ENCODE measurements around the gene ABCC1. TPM values are rescaled to one million over a fixed set of nuclear protein-coding genes. Genes with fewer than 3 reads are reported as not detected.
A peak's percentile ranks its signal among the peaks of the same experiment; 100 is the strongest.

Gene ABCC1
- total and polyA plus RNA-seq, 12 donors = 12.4 to 38.8 (median 28.0) TPM

DNA sequence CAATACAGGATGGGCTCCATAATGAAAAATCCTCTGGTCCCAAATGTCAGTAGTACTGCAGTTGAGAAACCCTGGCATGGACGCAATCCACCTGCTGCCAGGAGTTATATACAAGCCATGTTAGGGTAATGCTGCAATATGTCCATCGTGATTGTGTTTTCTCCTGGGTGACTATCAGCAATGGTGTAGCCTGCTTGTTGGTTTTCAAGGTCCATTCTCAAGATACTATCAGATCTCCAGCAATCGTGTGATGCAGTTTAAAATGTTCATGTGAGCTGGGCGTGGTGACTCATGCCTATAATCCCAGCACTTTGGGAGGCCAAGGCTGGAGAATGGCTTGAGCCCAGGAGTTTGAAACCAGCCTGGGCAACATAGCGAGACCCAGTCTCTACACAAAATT, 24.0 kb downstream of the ABCC1 start:
- H3K27ac ChIP-seq = peak overlapping the region in 3 of 5 donors; percentile 68 to 82 (median 71)
- H3K4me3 ChIP-seq = no peak overlapping the region
- DNase-seq = peak; percentile 36 to 83 (median 75)
- no peaks in the 10 kb centered on the region for H3K27me3 ChIP-seq
- H3K36me3 ChIP-seq (replicated peaks in 1 of 2) = no peaks in the 10 kb centered on the region
- WGBS, 4 donors = 52 to 60% (median 56%) methylated on average over 5 of the region's 5 CpGs
- intact Hi-C loops (cut with DNase I) = no loop called here
- TF ChIP-seq POLR2A (IDR thresholded peaks at IDR 0.05) = no peak
- TF ChIP-seq, protein P1, sequence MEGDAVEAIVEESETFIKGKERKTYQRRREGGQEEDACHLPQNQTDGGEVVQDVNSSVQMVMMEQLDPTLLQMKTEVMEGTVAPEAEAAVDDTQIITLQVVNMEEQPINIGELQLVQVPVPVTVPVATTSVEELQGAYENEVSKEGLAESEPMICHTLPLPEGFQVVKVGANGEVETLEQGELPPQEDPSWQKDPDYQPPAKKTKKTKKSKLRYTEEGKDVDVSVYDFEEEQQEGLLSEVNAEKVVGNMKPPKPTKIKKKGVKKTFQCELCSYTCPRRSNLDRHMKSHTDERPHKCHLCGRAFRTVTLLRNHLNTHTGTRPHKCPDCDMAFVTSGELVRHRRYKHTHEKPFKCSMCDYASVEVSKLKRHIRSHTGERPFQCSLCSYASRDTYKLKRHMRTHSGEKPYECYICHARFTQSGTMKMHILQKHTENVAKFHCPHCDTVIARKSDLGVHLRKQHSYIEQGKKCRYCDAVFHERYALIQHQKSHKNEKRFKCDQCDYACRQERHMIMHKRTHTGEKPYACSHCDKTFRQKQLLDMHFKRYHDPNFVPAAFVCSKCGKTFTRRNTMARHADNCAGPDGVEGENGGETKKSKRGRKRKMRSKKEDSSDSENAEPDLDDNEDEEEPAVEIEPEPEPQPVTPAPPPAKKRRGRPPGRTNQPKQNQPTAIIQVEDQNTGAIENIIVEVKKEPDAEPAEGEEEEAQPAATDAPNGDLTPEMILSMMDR (IDR thresholded peaks at IDR 0.05) = no peak
- peaks cover 18 to 30% of the 10 kb centered on the region in 2 donors for H3K4me1 ChIP-seq (replicated peaks in 1 of 2)
- H3K9me3 ChIP-seq (replicated peaks in 1 of 3) = peaks cover 0 to 2% (median 0%) of the 10 kb centered on the region in 3 donors

DNA sequence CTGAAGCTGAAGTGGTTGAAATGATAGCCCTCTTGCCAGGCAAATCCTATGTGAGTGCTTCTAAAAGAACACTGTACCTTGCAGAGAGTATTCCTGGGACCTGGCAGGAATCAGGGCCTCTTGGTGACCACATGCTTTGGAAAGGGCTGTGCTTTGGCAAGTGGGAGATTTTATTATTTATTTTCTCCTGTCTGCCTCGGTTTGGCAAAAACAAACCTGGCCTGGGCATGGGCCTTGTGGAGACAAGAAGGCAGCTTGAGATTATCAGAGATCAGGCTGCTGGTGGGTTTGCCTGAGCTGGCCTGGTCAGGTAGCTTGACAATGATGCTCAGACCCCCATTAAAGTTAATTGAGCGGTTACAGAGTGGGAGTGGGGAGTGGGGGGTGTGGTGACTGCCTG, 24.6 kb downstream of the ABCC1 start:
- intact Hi-C loops (cut with DNase I) = no loop called here
- TF ChIP-seq POLR2A (IDR thresholded peaks at IDR 0.05) = no peak
- TF ChIP-seq, protein P1 (IDR thresholded peaks at IDR 0.05) = no peak
- Histone ChIP-seq H3K27ac (peak overlapping the region in 3 of 5 donors; percentile 13 to 68 (median 51)), H3K27me3 (no peaks in the 10 kb centered on the region), H3K36me3 (replicated peaks in 1 of 2) (no peaks in the 10 kb centered on the region), H3K4me1 (replicated peaks in 1 of 2) (peaks cover 18 to 30% of the 10 kb centered on the region in 2 donors), H3K4me3 (no peak overlapping the region), H3K9me3 (replicated peaks in 1 of 3) (peaks cover 0 to 2% (median 0%) of the 10 kb centered on the region in 3 donors)
- no peak for DNase-seq
- WGBS, 4 donors = 71 to 100% (median 91%) methylated on average over 2 of the region's 2 CpGs

DNA sequence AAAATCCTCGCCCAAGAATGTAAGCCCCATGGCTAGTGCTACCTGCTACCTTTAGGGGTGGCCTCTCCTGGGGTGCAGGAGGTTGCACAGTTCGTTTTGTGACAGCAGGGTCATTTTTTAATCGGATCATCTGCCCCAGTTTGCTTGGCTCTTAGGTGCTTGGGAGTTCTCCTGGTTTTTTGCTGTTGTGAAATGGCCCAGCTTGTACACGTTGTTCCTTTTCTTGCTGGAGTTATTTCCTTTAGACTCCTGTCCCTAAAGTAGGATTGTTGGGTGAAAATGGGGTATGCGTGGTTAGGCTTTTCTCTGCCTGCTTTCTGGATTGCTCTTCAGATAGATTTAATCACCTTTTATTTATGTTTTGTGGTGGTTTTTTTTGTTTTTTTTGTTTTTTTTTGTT, 25.8 kb downstream of the ABCC1 start:
- no peak overlapping the region for H3K4me3 ChIP-seq

DNA sequence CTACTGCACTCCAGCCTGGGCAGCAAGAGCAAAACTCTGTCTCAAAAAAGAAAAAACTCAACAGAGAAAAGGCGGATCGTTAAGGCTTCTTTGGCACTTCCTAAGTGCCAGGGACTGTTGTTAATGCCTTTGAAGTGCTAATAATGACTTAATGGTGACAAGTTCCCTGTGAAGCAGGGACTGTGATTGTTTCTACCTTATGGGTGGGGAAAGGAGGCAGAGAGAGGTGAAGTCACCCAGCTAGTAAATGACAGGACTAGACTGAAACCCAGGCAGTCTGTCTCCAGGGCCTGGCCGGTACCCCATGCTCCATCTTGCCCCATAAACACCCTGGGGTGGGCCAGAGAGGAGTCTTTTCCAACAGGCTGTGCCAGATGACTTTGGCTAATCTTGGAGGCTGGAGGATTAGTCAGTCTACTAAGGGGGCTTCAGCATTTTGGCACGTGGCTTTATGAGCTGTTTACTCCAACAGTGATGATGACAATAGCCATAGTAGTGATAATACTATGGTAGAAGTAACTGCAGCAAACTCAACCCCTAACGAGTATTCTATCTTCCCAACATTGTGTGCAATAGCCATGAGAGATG, 26.9 kb downstream of the ABCC1 start:
- Histone ChIP-seq H3K27ac (peak overlapping the region in 4 of 5 donors; percentile 39 to 92 (median 62)), H3K4me1 (replicated peaks in 1 of 2) (peaks cover 18 to 30% of the 10 kb centered on the region in 2 donors)

More for the DNA sequence above, 25.8 kb downstream of the ABCC1 start:
- peak in 1 of 7 donors; percentile 31 for DNase-seq
- Histone ChIP-seq H3K9me3 (replicated peaks in 1 of 3) (peaks cover 0 to 2% (median 0%) of the 10 kb centered on the region in 3 donors), H3K27me3 (no peaks in the 10 kb centered on the region), H3K36me3 (replicated peaks in 1 of 2) (no peaks in the 10 kb centered on the region), H3K27ac (peak overlapping the region in 4 of 5 donors; percentile 8 to 92 (median 36)), H3K4me1 (replicated peaks in 1 of 2) (peaks cover 18 to 30% of the 10 kb centered on the region in 2 donors)
- intact Hi-C loops (cut with DNase I) = no loop called here
- WGBS, 4 donors = 66 to 81% (median 69%) methylated on average over 5 of the region's 5 CpGs
- TF ChIP-seq, protein P1 (IDR thresholded peaks at IDR 0.05) = no peak

More for the DNA sequence above, 26.9 kb downstream of the ABCC1 start:
- no peaks in the 10 kb centered on the region for H3K36me3 ChIP-seq (replicated peaks in 1 of 2)
- H3K9me3 ChIP-seq (replicated peaks in 1 of 3) = peaks cover 0 to 2% (median 0%) of the 10 kb centered on the region in 3 donors
- WGBS, 4 donors = 78 to 83% (median 81%) methylated on average over 4 to 5 of the region's 5 CpGs
- TF ChIP-seq, protein P1 (IDR thresholded peaks at IDR 0.05) = no peak
- no peak for TF ChIP-seq POLR2A (IDR thresholded peaks at IDR 0.05)
- no peaks in the 10 kb centered on the region for H3K27me3 ChIP-seq
- intact Hi-C loops (cut with DNase I) = no loop called here
- H3K4me3 ChIP-seq = no peak overlapping the region
- DNase-seq = no peak

Measured in adrenal gland (tissue), 12 donors.